ENCODE data around the gene SWAP70. TPM values are rescaled to one million over a fixed set of nuclear protein-coding genes. Genes with fewer than 3 reads are reported as not detected.

Gene SWAP70
- total RNA-seq, 1 donor from 2014 or later = 24.0 TPM

DNA sequence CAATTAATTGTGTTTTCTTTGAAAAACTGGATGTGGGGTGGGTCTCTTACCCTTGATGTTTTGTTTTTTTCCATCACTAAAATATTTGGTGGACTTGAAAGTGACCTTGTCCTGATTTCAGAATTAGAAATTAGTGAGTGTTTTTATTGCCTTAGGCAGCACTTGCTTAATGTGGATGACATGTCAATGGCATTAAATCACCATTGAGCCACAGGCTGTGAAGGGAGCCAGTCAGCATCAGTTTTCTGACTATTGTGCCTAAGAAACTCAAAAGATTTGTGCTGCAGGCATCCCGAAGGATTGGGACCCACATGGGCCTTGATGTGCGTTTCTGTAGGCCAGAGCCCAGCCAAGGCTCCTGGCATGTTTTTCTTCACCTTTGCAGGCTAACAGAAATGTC lies 53.8 kb downstream of the SWAP70 start:
- Mint-ChIP-seq H3K9me3 (peaks cover 4% of the 10 kb centered on the region), H3K27me3 (ENCODE audit: low read depth) (no peaks in the 10 kb centered on the region), H3K36me3 (peaks cover 24% of the 10 kb centered on the region), H3K4me1 (peaks cover 19% of the 10 kb centered on the region), H3K27ac (peak overlapping the region; percentile 84), H3K4me3 (no peak overlapping the region)
- TF ChIP-seq, protein P1, sequence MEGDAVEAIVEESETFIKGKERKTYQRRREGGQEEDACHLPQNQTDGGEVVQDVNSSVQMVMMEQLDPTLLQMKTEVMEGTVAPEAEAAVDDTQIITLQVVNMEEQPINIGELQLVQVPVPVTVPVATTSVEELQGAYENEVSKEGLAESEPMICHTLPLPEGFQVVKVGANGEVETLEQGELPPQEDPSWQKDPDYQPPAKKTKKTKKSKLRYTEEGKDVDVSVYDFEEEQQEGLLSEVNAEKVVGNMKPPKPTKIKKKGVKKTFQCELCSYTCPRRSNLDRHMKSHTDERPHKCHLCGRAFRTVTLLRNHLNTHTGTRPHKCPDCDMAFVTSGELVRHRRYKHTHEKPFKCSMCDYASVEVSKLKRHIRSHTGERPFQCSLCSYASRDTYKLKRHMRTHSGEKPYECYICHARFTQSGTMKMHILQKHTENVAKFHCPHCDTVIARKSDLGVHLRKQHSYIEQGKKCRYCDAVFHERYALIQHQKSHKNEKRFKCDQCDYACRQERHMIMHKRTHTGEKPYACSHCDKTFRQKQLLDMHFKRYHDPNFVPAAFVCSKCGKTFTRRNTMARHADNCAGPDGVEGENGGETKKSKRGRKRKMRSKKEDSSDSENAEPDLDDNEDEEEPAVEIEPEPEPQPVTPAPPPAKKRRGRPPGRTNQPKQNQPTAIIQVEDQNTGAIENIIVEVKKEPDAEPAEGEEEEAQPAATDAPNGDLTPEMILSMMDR (IDR thresholded peaks at IDR 0.05; ENCODE audit: unreplicated experiment) = no peak
- DNase-seq (ENCODE audit: low spot score in 2 of 2, unreplicated experiment in 2 of 2) = no peak

DNA sequence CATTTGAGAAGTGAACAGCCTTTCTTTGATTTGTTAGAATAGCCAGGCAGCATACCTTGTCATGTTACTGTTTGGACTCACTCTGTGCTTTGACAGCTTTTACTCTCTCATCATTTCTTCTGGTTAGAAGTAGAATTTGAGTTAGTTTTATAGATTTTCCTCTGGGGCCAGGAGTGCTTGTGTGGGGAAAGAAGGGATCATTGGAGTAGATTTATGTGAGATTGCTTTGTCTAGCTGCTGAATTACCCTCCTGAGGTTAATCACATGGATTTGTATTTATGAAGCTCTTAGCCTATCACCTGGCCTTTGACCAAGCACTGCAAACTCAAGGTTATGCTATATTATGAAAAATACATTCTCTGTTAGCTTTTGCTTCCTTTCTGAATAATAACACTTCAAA lies 54.3 kb downstream of the SWAP70 start:
- peaks cover 19% of the 10 kb centered on the region for H3K4me1 Mint-ChIP-seq
- H3K9me3 Mint-ChIP-seq = peaks cover 4% of the 10 kb centered on the region
- no peak for DNase-seq (ENCODE audit: low spot score in 2 of 2, unreplicated experiment in 2 of 2)
- no peak overlapping the region for H3K4me3 Mint-ChIP-seq
- H3K27me3 Mint-ChIP-seq (ENCODE audit: low read depth) = no peaks in the 10 kb centered on the region
- peak overlapping the region; percentile 84 for H3K27ac Mint-ChIP-seq
- H3K36me3 Mint-ChIP-seq = peaks cover 24% of the 10 kb centered on the region
- TF ChIP-seq, protein P1 (IDR thresholded peaks at IDR 0.05; ENCODE audit: unreplicated experiment) = no peak

DNA sequence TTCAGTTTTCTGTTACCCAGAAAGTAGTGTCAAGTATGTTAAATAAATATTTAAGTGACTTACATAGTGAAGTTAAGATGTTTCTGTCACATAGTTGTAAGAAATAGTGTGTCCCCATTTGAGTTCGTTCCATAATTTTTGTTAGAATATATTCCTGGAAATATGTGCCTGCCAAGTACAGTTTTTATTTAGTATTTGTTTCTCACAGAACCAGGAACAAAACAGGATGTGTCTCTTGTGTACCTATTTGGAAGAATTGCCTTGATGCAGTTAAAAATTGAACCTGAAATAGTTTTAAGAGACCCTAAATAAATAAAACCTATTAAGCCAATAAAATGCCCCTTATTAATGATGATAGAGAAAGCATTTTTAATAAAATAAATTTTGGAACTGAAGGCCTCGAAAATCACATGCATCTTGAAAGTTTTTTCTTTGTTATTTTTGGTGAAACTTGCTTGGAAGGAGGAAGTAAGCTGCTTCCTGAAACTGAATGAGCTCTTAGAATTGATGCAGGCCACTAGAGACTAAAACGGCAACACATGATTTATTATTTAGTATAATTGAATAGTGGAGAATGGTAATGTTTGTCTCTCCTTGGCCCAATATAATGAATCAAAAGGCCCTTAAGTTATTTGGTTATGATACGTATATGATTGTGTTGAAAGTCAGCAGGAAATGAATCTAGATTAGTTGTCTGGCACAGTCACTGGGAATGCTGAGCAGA lies 55.9 kb downstream of the SWAP70 start:
- DNase-seq (ENCODE audit: low spot score in 2 of 2, unreplicated experiment in 2 of 2) = no peak
- H3K9me3 Mint-ChIP-seq = peaks cover 4% of the 10 kb centered on the region
- no peaks in the 10 kb centered on the region for H3K27me3 Mint-ChIP-seq (ENCODE audit: low read depth)
- TF ChIP-seq, protein P1 (IDR thresholded peaks at IDR 0.05; ENCODE audit: unreplicated experiment) = no peak
- H3K36me3 Mint-ChIP-seq = peaks cover 18% of the 10 kb centered on the region
- H3K4me1 Mint-ChIP-seq = peaks cover 19% of the 10 kb centered on the region
- peak overlapping the region; percentile 81 for H3K27ac Mint-ChIP-seq
- no peak overlapping the region for H3K4me3 Mint-ChIP-seq

DNA sequence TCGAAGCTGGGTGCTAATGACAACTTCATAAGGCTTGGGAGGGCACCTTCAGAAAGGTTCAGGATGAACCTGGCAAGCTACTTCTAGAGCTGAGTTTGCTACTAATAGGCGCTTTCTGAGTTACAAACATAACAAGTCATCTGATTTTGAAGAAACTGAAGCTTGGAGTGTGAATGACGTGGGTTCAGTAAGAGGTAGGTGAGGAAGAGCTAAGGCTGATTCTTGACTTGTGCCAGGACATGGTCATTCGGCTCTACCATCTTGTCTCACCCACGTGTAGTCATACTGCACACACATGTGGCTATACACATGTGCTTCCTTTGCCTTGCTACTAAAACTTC lies 56.4 kb downstream of the SWAP70 start:
- peaks cover 4% of the 10 kb centered on the region for H3K9me3 Mint-ChIP-seq
- DNase-seq (ENCODE audit: low spot score in 2 of 2, unreplicated experiment in 2 of 2) = no peak
- H3K36me3 Mint-ChIP-seq = peaks cover 15% of the 10 kb centered on the region
- no peak overlapping the region for H3K4me3 Mint-ChIP-seq
- H3K4me1 Mint-ChIP-seq = peaks cover 19% of the 10 kb centered on the region
- H3K27ac Mint-ChIP-seq = peak overlapping the region; percentile 81
- no peaks in the 10 kb centered on the region for H3K27me3 Mint-ChIP-seq (ENCODE audit: low read depth)
- TF ChIP-seq, protein P1 (IDR thresholded peaks at IDR 0.05; ENCODE audit: unreplicated experiment) = no peak

DNA sequence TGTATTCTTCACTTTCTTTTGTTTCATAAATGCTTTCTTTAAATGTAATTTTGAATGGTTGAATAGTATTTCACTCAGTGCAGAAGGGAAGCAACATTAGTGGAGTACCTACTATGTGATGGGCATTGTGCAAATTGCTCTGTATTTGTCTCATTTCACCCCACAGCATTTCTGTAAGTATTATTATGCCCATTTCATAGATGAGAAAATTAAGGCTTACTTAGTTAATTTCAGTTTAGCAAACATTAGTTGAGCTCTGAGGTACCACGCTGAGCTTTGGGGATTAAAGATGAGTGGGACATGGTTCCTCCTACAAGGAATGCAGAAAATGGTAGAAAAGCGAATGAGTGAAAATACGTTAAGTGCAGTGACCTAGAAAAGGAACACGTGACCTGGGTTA lies 58.1 kb downstream of the SWAP70 start:
- TF ChIP-seq, protein P1 (IDR thresholded peaks at IDR 0.05; ENCODE audit: unreplicated experiment) = no peak
- H3K4me1 Mint-ChIP-seq = peaks cover 12% of the 10 kb centered on the region
- H3K9me3 Mint-ChIP-seq = peaks cover 4% of the 10 kb centered on the region
- no peak overlapping the region for H3K27ac Mint-ChIP-seq
- H3K36me3 Mint-ChIP-seq = peaks cover 8% of the 10 kb centered on the region
- no peak overlapping the region for H3K4me3 Mint-ChIP-seq
- H3K27me3 Mint-ChIP-seq (ENCODE audit: low read depth) = no peaks in the 10 kb centered on the region
- DNase-seq (ENCODE audit: low spot score in 2 of 2, unreplicated experiment in 2 of 2) = no peak

Data from mesothelial cell of epicardium (in vitro differentiated cells).